ENCODE data around the gene GREM2.

GRCh38 chr1:240656531-240656930, 44.6 kb upstream of the GREM2 start:
- TF ChIP-seq CTCF (IDR thresholded peaks at IDR 0.05), result no peak
- no peak for TF ChIP-seq POLR2A (IDR thresholded peaks at IDR 0.05)
